CD14-positive monocyte (primary cell): ENCODE data around the gene SMG6. TPM values are rescaled to one million over a fixed set of nuclear protein-coding genes. Genes with fewer than 3 reads are reported as not detected.

ENCODE experiments used
- DNase-seq, 3 donors: peaks; one replicate each; pipeline ENCODE4 v3.0.0-alpha.2; 2011 to 2022
- H2AFZ ChIP-seq: 2 replicates; pipeline ENCODE4 v1.6.0; 2012; ENCODE audit warnings: mild to moderate bottlenecking, low read depth, low read length, inconsistent platforms; ENCODE audit not compliant: insufficient read depth, poor library complexity, severe bottlenecking
- H3K27ac ChIP-seq, 2 donors: 1 replicate in 1 of 2; 2 replicates in 1 of 2; pipeline ENCODE4 v1.5.1; 2012 to 2013; ENCODE audit warnings: low read length in 2 of 2, control low read depth in 1 of 2, inconsistent platforms in 1 of 2, low read depth in 1 of 2, mild to moderate bottlenecking in 1 of 2
- H3K27me3 ChIP-seq, 2 donors: one replicate each; pipeline versions ENCODE4 v1.6.0 to v1.6.1; 2011 to 2013; ENCODE audit warnings: low read length in 2 of 2; ENCODE audit not compliant: control insufficient read depth in 2 of 2, insufficient read depth in 2 of 2
- H3K36me3 ChIP-seq, 2 donors: replicated peaks in 1 of 2; 1 replicate in 1 of 2; 2 replicates in 1 of 2; pipeline versions ENCODE4 v1.5.1 to v1.6.1; 2012 to 2013; ENCODE audit warnings: low read length in 2 of 2, control low read depth in 1 of 2, inconsistent platforms in 1 of 2, mild to moderate bottlenecking in 1 of 2; ENCODE audit not compliant: insufficient read depth in 2 of 2, control insufficient read depth in 1 of 2
- H3K4me1 ChIP-seq, 2 donors: 1 replicate in 1 of 2; 2 replicates in 1 of 2; pipeline versions ENCODE4 v1.5.1 to v1.6.1; 2012 to 2013; ENCODE audit warnings: low read length in 2 of 2, control low read depth in 1 of 2, inconsistent platforms in 1 of 2, mild to moderate bottlenecking in 1 of 2, moderate library complexity in 1 of 2; ENCODE audit not compliant: insufficient read depth in 2 of 2, control insufficient read depth in 1 of 2
- H3K4me2 ChIP-seq: replicated peaks from 2 replicates; pipeline ENCODE3; 2012; ENCODE audit warnings: low read length, moderate library complexity, mild to moderate bottlenecking; ENCODE audit not compliant: poor library complexity, severe bottlenecking; ENCODE audit errors: extremely low read depth
- H3K4me3 ChIP-seq, 3 experiments: fragments of 200-600 bp in 1 of 3; sonication (generic) in 1 of 3; replicated peaks in 1 of 3; 1 replicate in 2 of 3; 2 replicates in 1 of 3; pipeline ENCODE4 v1.5.1; 2011 to 2013; ENCODE audit warnings: low read length in 3 of 3, mild to moderate bottlenecking in 3 of 3, control low read depth in 2 of 3, low read depth in 2 of 3, inconsistent platforms in 1 of 3, moderate library complexity in 1 of 3
- H3K79me2 ChIP-seq: 2 replicates; pipeline ENCODE4 v1.6.0; 2012; ENCODE audit warnings: mild to moderate bottlenecking, control low read depth, inconsistent platforms, low read length, moderate library complexity; ENCODE audit not compliant: insufficient read depth
- H3K9ac ChIP-seq: 2 replicates; pipeline ENCODE4 v1.6.0; 2017; ENCODE audit warnings: low read length, mild to moderate bottlenecking; ENCODE audit not compliant: insufficient read depth, poor library complexity, severe bottlenecking
- H3K9me3 ChIP-seq, 2 donors: replicated peaks in 1 of 2; 1 replicate in 1 of 2; 2 replicates in 1 of 2; pipeline versions ENCODE4 v1.5.1 to v1.6.1; 2012 to 2013; ENCODE audit warnings: low read length in 2 of 2, control low read depth in 1 of 2; ENCODE audit not compliant: control insufficient read depth in 1 of 2, insufficient read depth in 1 of 2
- H4K20me1 ChIP-seq: 2 replicates; pipeline ENCODE4 v1.6.0; 2012; ENCODE audit warnings: mild to moderate bottlenecking, low read length, control low read depth, moderate library complexity; ENCODE audit not compliant: insufficient read depth
- H3K27ac Mint-ChIP-seq, 7 donors: one replicate each; pipeline ENCODE4 v1.8.0; 2020; ENCODE audit warnings: mild to moderate bottlenecking in 7 of 7, mixed read lengths in 7 of 7, moderate library complexity in 6 of 7, inconsistent platforms in 2 of 7
- H3K27me3 Mint-ChIP-seq, 3 donors: one replicate each; pipeline ENCODE4 v1.8.0; 2021 to 2022; ENCODE audit warnings: low read depth in 3 of 3, mild to moderate bottlenecking in 3 of 3, mixed read lengths in 3 of 3, moderate library complexity in 3 of 3, inconsistent platforms in 1 of 3
- H3K36me3 Mint-ChIP-seq, 2 donors: one replicate each; pipeline ENCODE4 v1.8.0; 2020; ENCODE audit warnings: mixed read lengths in 2 of 2, inconsistent platforms in 1 of 2, mild to moderate bottlenecking in 1 of 2
- H3K4me1 Mint-ChIP-seq: one replicate; pipeline ENCODE4 v1.8.0; 2020; ENCODE audit warnings: mild to moderate bottlenecking, mixed read lengths
- H3K4me3 Mint-ChIP-seq, 2 donors: one replicate each; pipeline ENCODE4 v1.8.0; 2020; ENCODE audit warnings: mild to moderate bottlenecking in 2 of 2, mixed read lengths in 2 of 2, moderate library complexity in 1 of 2
- H3K9me3 Mint-ChIP-seq, 7 donors: one replicate each; pipeline ENCODE4 v1.8.0; 2020 to 2022; ENCODE audit warnings: mixed read lengths in 7 of 7, mild to moderate bottlenecking in 6 of 7, moderate library complexity in 6 of 7, inconsistent platforms in 2 of 7
- WGBS: methylation state at CpG from one replicate; pipeline ENCODE4 v1.1.5; 2013; ENCODE audit warnings: missing lambda C conversion rate; ENCODE audit not compliant: insufficient coverage; 5-methylcytosine and 5-hydroxymethylcytosine counted together
- intact Hi-C, 2 donors: fragments of 100-400 bp; cut with micrococcal nuclease; formaldehyde crosslinking; loops; one replicate each; pipeline versions ENCODE4 v1.15.0 to v1.15.1; 2023
- polyA plus RNA-seq, 3 donors: library from polyadenylated mRNA; depleted of rRNA in 1 of 3; unstranded in 2 of 3; stranded (reverse) in 1 of 3; fragments of 300-500 nt in 2 of 3; fragments of >200 nt in 1 of 3; fragmentation: Illumina TruSeq in 2 of 3; gene quantifications; 1 replicate in 2 of 3; 2 replicates in 1 of 3; pipeline ENCODE4 v1.2.3, GENCODE V29; 2012 to 2021
- TF ChIP-seq, protein P1 (sequence below): fragments of 200-600 bp; IDR thresholded peaks from one replicate; pipeline ENCODE4 v1.8.0; 2022; ENCODE audit warnings: antibody characterized with exemption, mild to moderate bottlenecking

The SMG6 gene
- polyA plus RNA-seq, 3 donors: 0.67 to 7.1 (median 1.1) TPM

GRCh38 chr17:2058586-2059546, 244.7 kb downstream of the SMG6 start:
- intact Hi-C loops: loop anchor here (2.0 to 10.0 kb wide), 4 partner anchors 28 to 98 kb away; no protein-coding TSS in a partner anchor
- peak; percentile 76 to 81 (median 81) for DNase-seq
- peak overlapping the region in 3 of 7 donors; percentile 40 to 72 (median 40) for H3K27ac Mint-ChIP-seq
- H3K4me1 ChIP-seq: peaks cover 37 to 68% of the 10 kb centered on the region in 2 donors
- peaks cover 7 to 23% of the 10 kb centered on the region in 2 donors for H3K36me3 ChIP-seq
- H3K9me3 Mint-ChIP-seq: peaks cover 0 to 6% (median 0%) of the 10 kb centered on the region in 7 donors
- peak overlapping the region; percentile 16 to 76 (median 47) for H3K4me3 ChIP-seq
- peaks cover 32 to 36% of the 10 kb centered on the region in 2 donors for H3K36me3 Mint-ChIP-seq
- H3K27me3 ChIP-seq: peaks cover 19 to 32% of the 10 kb centered on the region in 2 donors
- peak overlapping the region; percentile 85 for H3K4me2 ChIP-seq
- H2AFZ ChIP-seq: no peak overlapping the region
- H4K20me1 ChIP-seq: peaks cover 14% of the 10 kb centered on the region
- peaks cover 29% of the 10 kb centered on the region for H3K4me1 Mint-ChIP-seq
- H3K9ac ChIP-seq: peak overlapping the region; percentile 53
- H3K27ac ChIP-seq: peak overlapping the region; percentile 35 to 67
- peaks cover 0 to 3% of the 10 kb centered on the region in 2 donors for H3K9me3 ChIP-seq
- peaks cover 24 to 65% (median 32%) of the 10 kb centered on the region in 3 donors for H3K27me3 Mint-ChIP-seq
- no peaks in the 10 kb centered on the region for H3K79me2 ChIP-seq
- WGBS: under 1% methylated on average over 45 of the region's 78 CpGs
- TF ChIP-seq, protein P1, sequence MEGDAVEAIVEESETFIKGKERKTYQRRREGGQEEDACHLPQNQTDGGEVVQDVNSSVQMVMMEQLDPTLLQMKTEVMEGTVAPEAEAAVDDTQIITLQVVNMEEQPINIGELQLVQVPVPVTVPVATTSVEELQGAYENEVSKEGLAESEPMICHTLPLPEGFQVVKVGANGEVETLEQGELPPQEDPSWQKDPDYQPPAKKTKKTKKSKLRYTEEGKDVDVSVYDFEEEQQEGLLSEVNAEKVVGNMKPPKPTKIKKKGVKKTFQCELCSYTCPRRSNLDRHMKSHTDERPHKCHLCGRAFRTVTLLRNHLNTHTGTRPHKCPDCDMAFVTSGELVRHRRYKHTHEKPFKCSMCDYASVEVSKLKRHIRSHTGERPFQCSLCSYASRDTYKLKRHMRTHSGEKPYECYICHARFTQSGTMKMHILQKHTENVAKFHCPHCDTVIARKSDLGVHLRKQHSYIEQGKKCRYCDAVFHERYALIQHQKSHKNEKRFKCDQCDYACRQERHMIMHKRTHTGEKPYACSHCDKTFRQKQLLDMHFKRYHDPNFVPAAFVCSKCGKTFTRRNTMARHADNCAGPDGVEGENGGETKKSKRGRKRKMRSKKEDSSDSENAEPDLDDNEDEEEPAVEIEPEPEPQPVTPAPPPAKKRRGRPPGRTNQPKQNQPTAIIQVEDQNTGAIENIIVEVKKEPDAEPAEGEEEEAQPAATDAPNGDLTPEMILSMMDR: peak; percentile 91
- peak overlapping the region; percentile 80 to 90 for H3K4me3 Mint-ChIP-seq
